K562 (cell line): ENCODE data around the gene DEPP1. TPM values are rescaled to one million over a fixed set of nuclear protein-coding genes. Genes with fewer than 3 reads are reported as not detected.

ENCODE experiments used
- ATF1 ChIP-seq, 2 experiments: fragments of 450-650 bp in 1 of 2; IDR thresholded peaks; 2 replicates each; pipeline ENCODE4 v1.6.1; 2016; ENCODE audit warnings: missing compliant biosample characterization in 1 of 2, missing genetic modification characterization in 1 of 2
- FUS ChIP-seq: fragments of 200-400 bp; formaldehyde crosslinking; optimal IDR thresholded peaks from 2 replicates; pipeline ENCODE3; 2017; ENCODE audit warnings: low read depth, low read length
- HINFP ChIP-seq: fragments of 450-650 bp; conservative IDR thresholded peaks from 2 replicates; pipeline ENCODE4 v1.6.1; 2016; ENCODE audit warnings: missing genetic modification characterization, low read depth, mild to moderate bottlenecking, control low read depth, missing compliant biosample characterization
- KDM1A ChIP-seq, 2 experiments: fragments of 450-650 bp; IDR thresholded peaks; 2 replicates each; pipeline ENCODE4 v1.6.1; 2016; ENCODE audit warnings: mild to moderate bottlenecking in 2 of 2
- KHSRP ChIP-seq: fragments of 450-650 bp; IDR thresholded peaks from 2 replicates; pipeline ENCODE4 v1.6.1; 2017
- KLF10 ChIP-seq: fragments of 250-450 bp; sonication (Bioruptor Pico); IDR thresholded peaks from 2 replicates; pipeline ENCODE4 v1.6.1; 2021; ENCODE audit warnings: matching md5 sums
- MEF2A ChIP-seq: IDR thresholded peaks from 2 replicates; pipeline ENCODE4 v1.6.1; 2011; ENCODE audit warnings: low read depth, mild to moderate bottlenecking, low read length, moderate library complexity; ENCODE audit not compliant: control insufficient read depth
- NFE2L1 ChIP-seq: fragments of 450-650 bp; IDR thresholded peaks from 2 replicates; pipeline ENCODE4 v1.6.1; 2016; ENCODE audit warnings: missing genetic modification characterization, low read depth, mild to moderate bottlenecking, missing compliant biosample characterization, moderate library complexity, borderline replicate concordance
- PRDM10 ChIP-seq: fragments of 450-650 bp; IDR thresholded peaks from 2 replicates; pipeline ENCODE4 v1.6.1; 2018; ENCODE audit not compliant: partially characterized antibody
- RCOR1 ChIP-seq, 2 experiments: IDR thresholded peaks; 2 replicates each; pipeline ENCODE4 v1.6.1; 2012; ENCODE audit warnings: low read depth in 2 of 2, low read length in 2 of 2, borderline replicate concordance in 1 of 2, improper control_type of control experiment in 1 of 2
- RERE ChIP-seq: sonication (generic); formaldehyde crosslinking; IDR thresholded peaks from 2 replicates; pipeline ENCODE4 v1.8.0; 2023; ENCODE audit warnings: missing genetic modification reagents, mild to moderate bottlenecking, borderline replicate concordance
- SMAD2 ChIP-seq: fragments of 150-350 bp; IDR thresholded peaks from 2 replicates; pipeline ENCODE4 v1.6.1; 2014; ENCODE audit warnings: low read depth, mild to moderate bottlenecking, low read length
- ZNF23 ChIP-seq: fragments of 250-450 bp; sonication (Bioruptor Pico); IDR thresholded peaks from 2 replicates; pipeline ENCODE4 v1.4.0; 2020; ENCODE audit warnings: mild to moderate bottlenecking
- ZNF280B ChIP-seq: fragments of 250-450 bp; sonication (Bioruptor Pico); IDR thresholded peaks from 2 replicates; pipeline ENCODE4 v1.5.1; 2021; ENCODE audit warnings: mild to moderate bottlenecking
- ZNF707 ChIP-seq: fragments of 250-450 bp; sonication (Bioruptor Pico); conservative IDR thresholded peaks from 2 replicates; pipeline ENCODE4 v1.8.0; 2022; ENCODE audit warnings: inconsistent platforms, mild to moderate bottlenecking, moderate library complexity
- polyA plus RNA-seq, 8 experiments: library from polyadenylated mRNA; depleted of rRNA in 4 of 8; stranded (reverse) in 5 of 8; unstranded in 3 of 8; fragments of >200 nt; fragmentation: Nextera tagmentation in 2 of 8; fragmentation: Illumina TruSeq in 1 of 8; extraction: Ambion mirVana in 2 of 8; extraction: Trizol in 1 of 8; gene quantifications; 2 replicates each; pipeline versions ENCODE4 v1.2.1 to v1.2.3, GENCODE V29; 2011 to 2014; ENCODE audit warnings: inconsistent platforms in 1 of 8, missing spikeins in 1 of 8
- total RNA-seq, 7 experiments: library from RNA; depleted of rRNA in 6 of 7; stranded (reverse); fragments of >200 nt in 6 of 7; fragmentation: Illumina TruSeq in 2 of 7; extraction: Trizol in 2 of 7; gene quantifications; 2 replicates each; pipeline versions ENCODE4 v1.2.1 to v1.2.3, GENCODE V29; 2011 to 2021; ENCODE audit warnings: low replicate concordance in 1 of 7

Gene DEPP1
- total and polyA plus RNA-seq, 9 of the 15 experiments (the other 6 are each of a cell fraction or from before 2014, with no cell fraction given): 0.04 to 0.54 (median 0.20) TPM; not detected in 1

GRCh38 chr10:44978570-44979280 is at the start of gene DEPP1 (continued):
- TF ChIP-seq HINFP (tag): no peak
- TF ChIP-seq ZNF280B (CRISPR knock-in tag): no peak
- TF ChIP-seq KLF10 (CRISPR knock-in tag): no peak
- TF ChIP-seq FUS: no peak
- TF ChIP-seq SMAD2: no peak
- peak; percentile 68 for TF ChIP-seq PRDM10
- TF ChIP-seq RERE (CRISPR knock-in tag): no peak
- TF ChIP-seq ZNF23 (CRISPR knock-in tag): no peak
- peak in 1 of 2 experiments; percentile 63; a peak in 1 of 4 replicates for TF ChIP-seq RCOR1 (IDR thresholded peaks at IDR 0.05; ENCODE audit: borderline replicate concordance in 1 of 2, low read depth in 2 of 2, low read length in 2 of 2)
- TF ChIP-seq KHSRP: no peak
- TF ChIP-seq NFE2L1: no peak
- TF ChIP-seq ATF1 (CRISPR knock-in tag; IDR thresholded peaks at IDR 0.05): no peak
- TF ChIP-seq ATF1 (tag; IDR thresholded peaks at IDR 0.05): peak; percentile 37; the same call in 1 of the 2 replicates
- no peak for TF ChIP-seq KDM1A (IDR thresholded peaks at IDR 0.05)
- no peak for TF ChIP-seq ZNF707 (CRISPR knock-in tag)
- TF ChIP-seq MEF2A: peak; percentile 100
